Regular cardiac myocyte (primary cell): ENCODE measurements around the gene ORAI2. TPM values are rescaled to one million over a fixed set of nuclear protein-coding genes. Genes with fewer than 3 reads are reported as not detected.

ENCODE experiments used
- total RNA-seq: library from RNA; depleted of rRNA; stranded (reverse); fragments of >200 nt; gene quantifications from 2 replicates; pipeline ENCODE4 v1.2.3, GENCODE V29; 2014

Gene ORAI2
- total RNA-seq: 34.4 and 74.2 TPM in 2 replicates

GRCh38 chr7:102433219-102434038, at the start of gene ORAI2:
ORAI2 (plus strand) TSS chr7:102433575; CDS start chr7:102438957, 5,382 bp downstream.

GRCh38 chr7:102395873-102396709, 37.3 kb upstream of the ORAI2 start, which contains the start of gene PRKRIP1:
PRKRIP1 (plus strand) TSS chr7:102396363; CDS start chr7:102396412, 49 bp downstream.

GRCh38 chr7:102464577-102465280, 31.4 kb downstream of the ORAI2 start, which contains the start of the genes ALKBH4 and LRWD1:
ALKBH4 (minus strand) TSS chr7:102464863; CDS start chr7:102464836, 27 bp downstream.
LRWD1 (plus strand) TSS chr7:102464984; CDS start chr7:102465081, 97 bp downstream.

GRCh38 chr7:102478314-102479208, 45.2 kb downstream of the ORAI2 start, which contains the start of gene POLR2J:
POLR2J (minus strand) TSS chr7:102478922; CDS start chr7:102478860, 62 bp downstream.

Other genes starting within 250 kb of the ORAI2 start
- 1.2 and 4.8 TPM in 2 replicates for gene SH2B2, start 146.7 kb upstream of the ORAI2 start, total RNA-seq
- not detected in 2 replicates for gene SPDYE6, start 77.1 kb upstream of the ORAI2 start, total RNA-seq
- gene PRKRIP1, start 37.2 kb upstream of the ORAI2 start, total RNA-seq: 13.8 and 20.9 TPM in 2 replicates
- gene ALKBH4, start 31.3 kb downstream of the ORAI2 start, total RNA-seq: 10.7 and 16.3 TPM in 2 replicates
- 13.5 and 22.8 TPM in 2 replicates for gene LRWD1, start 31.4 kb downstream of the ORAI2 start, total RNA-seq
- gene POLR2J, start 45.3 kb downstream of the ORAI2 start, total RNA-seq: 20.3 and 42.2 TPM in 2 replicates
- 2.0 and 2.9 TPM in 2 replicates for gene RASA4B, start 84.2 kb downstream of the ORAI2 start, total RNA-seq
- gene UPK3BL2, start 110.1 kb downstream of the ORAI2 start, total RNA-seq: 0.96 and 1.7 TPM in 2 replicates
- gene SPDYE2, start 117.7 kb downstream of the ORAI2 start, total RNA-seq: not detected in 2 replicates
- 17.6 and 18.9 TPM in 2 replicates for gene POLR2J3, start 139.0 kb downstream of the ORAI2 start, total RNA-seq
- gene RASA4, start 183.2 kb downstream of the ORAI2 start, total RNA-seq: 8.1 and 9.3 TPM in 2 replicates
- 1.7 and 6.5 TPM in 2 replicates for gene UPK3BL1, start 209.2 kb downstream of the ORAI2 start, total RNA-seq
- not detected in 2 replicates for gene SPDYE2B, start 216.7 kb downstream of the ORAI2 start, total RNA-seq
- 0.85 and 1.7 TPM in 2 replicates for gene POLR2J2, start 238.1 kb downstream of the ORAI2 start, total RNA-seq